GM12865 (cell line): Measurements from ENCODE around the gene ETFB.

Experiments
- DNase-seq: peaks from one replicate; pipeline ENCODE4 v3.0.0; 2010; ENCODE audit warnings: low read depth
- H3K4me3 ChIP-seq: 2 replicates; pipeline ENCODE4 v1.5.1; 2011; ENCODE audit warnings: mild to moderate bottlenecking, low read depth, low read length, control low read depth
- TF ChIP-seq, protein P1 (sequence below): IDR thresholded peaks from 2 replicates; pipeline ENCODE4 v1.5.1; 2011; ENCODE audit warnings: low read length, control low read depth, low read depth, inconsistent platforms; ENCODE audit not compliant: insufficient read depth; ENCODE audit errors: missing control alignments

The ETFB gene

DNA sequence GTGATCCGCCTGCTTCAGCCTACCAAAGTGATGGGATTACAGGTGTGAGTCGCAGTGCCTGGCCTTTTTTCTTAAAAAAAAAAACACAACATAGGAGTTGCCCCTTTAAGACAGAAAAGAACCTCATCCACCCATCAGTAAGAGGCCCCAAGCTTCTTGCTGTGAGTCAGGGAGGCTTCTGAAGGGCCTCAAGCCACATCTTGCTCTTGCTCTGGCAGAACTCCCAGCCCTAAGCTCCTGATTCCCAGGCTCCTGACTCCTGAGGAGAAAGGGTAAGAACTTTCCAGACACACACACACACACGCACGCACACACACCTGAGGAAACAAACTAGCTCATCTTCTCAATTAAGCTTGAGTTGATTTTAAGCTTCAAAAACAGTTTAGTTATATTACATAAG lies 6.9 kb downstream of the ETFB start:
- H3K4me3 ChIP-seq: no peak overlapping the region
- no peak for DNase-seq
- TF ChIP-seq, protein P1, sequence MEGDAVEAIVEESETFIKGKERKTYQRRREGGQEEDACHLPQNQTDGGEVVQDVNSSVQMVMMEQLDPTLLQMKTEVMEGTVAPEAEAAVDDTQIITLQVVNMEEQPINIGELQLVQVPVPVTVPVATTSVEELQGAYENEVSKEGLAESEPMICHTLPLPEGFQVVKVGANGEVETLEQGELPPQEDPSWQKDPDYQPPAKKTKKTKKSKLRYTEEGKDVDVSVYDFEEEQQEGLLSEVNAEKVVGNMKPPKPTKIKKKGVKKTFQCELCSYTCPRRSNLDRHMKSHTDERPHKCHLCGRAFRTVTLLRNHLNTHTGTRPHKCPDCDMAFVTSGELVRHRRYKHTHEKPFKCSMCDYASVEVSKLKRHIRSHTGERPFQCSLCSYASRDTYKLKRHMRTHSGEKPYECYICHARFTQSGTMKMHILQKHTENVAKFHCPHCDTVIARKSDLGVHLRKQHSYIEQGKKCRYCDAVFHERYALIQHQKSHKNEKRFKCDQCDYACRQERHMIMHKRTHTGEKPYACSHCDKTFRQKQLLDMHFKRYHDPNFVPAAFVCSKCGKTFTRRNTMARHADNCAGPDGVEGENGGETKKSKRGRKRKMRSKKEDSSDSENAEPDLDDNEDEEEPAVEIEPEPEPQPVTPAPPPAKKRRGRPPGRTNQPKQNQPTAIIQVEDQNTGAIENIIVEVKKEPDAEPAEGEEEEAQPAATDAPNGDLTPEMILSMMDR: no peak

DNA sequence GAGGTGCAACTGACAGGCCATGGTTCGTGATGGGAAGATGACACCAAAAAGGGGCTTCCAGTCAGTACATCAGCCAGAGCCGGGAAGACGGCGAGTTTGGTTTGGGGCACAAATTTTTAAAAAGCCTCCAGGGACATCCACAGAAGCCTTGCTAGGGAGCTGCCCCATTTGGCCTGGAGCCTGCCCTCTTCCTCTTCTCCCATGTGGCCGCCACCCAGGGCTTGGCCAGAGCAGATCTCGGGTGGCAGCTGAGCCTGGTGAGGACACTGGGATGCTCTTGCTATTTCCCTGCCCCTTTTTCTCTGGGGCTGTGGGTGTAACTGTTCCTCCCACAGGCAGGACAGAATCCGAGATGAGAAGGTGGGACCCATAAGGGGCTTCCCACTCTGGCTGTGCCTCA lies 8.2 kb downstream of the ETFB start:
- DNase-seq: no peak
- H3K4me3 ChIP-seq: no peak overlapping the region
- TF ChIP-seq, protein P1: no peak

DNA sequence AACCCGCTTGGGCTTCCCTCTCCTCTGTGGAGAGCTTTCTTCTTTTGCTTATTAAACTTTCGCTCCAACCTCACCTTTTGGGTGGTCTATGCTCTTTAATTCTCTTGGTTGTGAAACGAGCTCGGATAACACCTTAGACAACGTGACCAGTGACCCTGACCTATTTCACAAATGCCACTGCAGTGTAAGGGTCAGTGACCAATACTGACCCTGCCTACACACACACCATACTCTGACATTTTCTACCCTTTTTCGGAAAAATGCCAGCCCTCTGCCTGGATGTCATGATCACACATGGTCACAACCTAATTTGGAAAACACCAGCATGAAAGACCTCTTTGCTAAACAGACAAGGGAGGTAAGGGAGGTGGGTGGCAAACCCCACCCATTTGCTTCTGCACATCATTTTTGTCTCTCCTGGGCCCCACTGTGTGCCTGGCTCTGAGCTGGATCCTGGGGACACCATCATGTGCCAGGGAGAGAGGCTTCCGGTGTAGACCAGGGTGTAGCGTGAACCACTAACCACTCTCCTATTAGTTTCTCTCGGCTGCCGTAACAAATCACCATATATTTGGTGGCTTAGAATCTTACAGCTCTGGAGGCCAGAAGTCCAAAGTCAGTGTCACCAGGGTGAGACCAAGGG lies 9.9 kb downstream of the ETFB start:
- TF ChIP-seq, protein P1: no peak
- no peak for DNase-seq
- H3K4me3 ChIP-seq: no peak overlapping the region

DNA sequence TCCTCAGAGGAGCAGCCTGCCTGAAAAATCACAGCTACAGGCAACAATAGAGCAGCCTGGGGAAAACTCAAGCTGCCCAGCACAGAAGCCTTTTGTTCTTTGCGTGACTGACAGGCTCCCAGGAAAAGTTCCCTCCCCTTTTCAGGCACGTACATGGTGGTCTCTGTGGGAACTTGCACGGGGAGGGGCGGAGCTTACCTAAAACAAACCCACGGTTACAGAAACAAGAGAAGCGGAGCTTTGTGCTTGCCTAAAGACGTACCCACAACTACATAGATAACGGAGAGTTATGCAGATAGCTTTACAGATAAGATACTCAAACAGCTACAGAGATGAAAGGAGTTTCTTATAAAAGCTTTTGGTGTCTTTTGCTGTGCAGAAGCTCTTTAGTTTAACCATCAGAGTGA lies 11.4 kb downstream of the ETFB start:
- H3K4me3 ChIP-seq: no peak overlapping the region
- no peak for DNase-seq
- TF ChIP-seq, protein P1: no peak

DNA sequence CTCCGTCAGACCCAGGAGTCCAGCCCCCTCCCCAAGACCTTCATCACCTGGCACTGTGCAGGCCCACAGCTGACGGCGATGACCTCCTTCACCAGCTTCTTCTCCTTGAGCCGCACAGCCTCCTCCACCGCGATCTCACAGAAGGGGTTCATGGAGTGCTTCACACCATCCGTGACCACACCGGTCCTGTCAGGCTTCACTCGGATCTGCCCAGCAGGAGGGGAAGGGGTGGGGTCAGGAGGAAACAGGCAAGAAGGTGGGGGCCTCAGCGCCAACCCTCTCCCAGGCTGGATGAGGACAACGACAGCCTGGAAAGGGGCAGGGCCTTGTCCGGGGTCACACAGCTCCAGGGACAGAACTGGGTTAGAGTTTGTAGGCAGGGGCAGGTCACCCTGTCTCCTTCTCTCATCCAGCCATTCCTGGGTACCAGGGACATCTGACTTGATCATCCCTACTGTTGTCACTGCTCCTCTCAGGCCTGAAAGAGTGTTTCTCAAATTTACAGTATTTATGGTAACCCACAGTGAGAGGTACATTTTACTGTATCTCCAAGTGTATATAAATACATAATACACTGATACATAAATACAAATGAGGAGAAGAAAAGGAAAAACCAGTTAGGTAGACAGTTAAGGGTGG lies 12.0 kb downstream of the ETFB start:
- no peak overlapping the region for H3K4me3 ChIP-seq
- no peak for DNase-seq
- TF ChIP-seq, protein P1: no peak

DNA sequence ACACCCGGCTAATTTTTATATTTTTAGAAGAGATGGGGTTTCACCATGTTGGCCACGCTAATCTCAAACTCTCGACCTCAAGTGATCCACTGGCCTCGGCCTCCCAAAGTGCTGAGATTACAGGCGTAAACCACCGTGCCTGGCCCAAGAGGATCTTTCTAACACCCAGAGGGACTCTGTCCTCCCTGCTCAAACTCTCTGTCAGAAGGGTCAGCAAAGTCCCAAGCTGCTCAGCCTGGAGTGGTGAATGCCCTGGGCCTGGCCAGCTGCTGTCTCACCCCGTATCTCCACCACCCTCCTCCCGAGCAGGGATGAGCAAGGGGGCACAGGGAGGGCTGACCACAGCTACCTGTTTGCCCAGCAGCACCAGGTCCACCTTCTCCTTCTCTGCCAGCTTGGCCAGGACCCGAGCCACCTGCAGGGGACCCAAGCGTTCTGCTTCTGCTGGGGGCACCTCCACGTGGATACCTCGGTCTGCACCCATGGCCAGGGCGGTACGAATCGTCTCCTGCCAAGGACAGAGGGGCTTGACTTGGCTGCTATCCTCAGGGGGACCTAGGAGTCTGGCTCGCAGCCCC lies 13.3 kb downstream of the ETFB start:
- no peak for DNase-seq
- TF ChIP-seq, protein P1: no peak
- H3K4me3 ChIP-seq: no peak overlapping the region
